Stimulated activated naive CD8-positive, alpha-beta T cell treated with anti-CD3 and anti-CD28 coated beads, Interleukin-15, Interleukin-2, amounts not matched to agents 100 ng/mL and 50 ng/mL, for 24 hours (primary cell): ENCODE data around the gene DENND1A.
"Not testable (repeated sequence)": the region's sequence is repeated elsewhere in the genome, so short reads cannot be mapped to it uniquely, and the experiment has no call there.

Experiments used
- H3K27ac Mint-ChIP-seq: one replicate; pipeline ENCODE4 v1.8.0; 2021; ENCODE audit warnings: mild to moderate bottlenecking, mixed read lengths
- H3K27me3 Mint-ChIP-seq: one replicate; pipeline ENCODE4 v1.8.0; 2021; ENCODE audit warnings: mixed read lengths
- H3K36me3 Mint-ChIP-seq: one replicate; pipeline ENCODE4 v1.8.0; 2021; ENCODE audit warnings: low read depth, mixed read lengths
- H3K4me1 Mint-ChIP-seq: one replicate; pipeline ENCODE4 v1.8.0; 2021; ENCODE audit warnings: low read depth, mixed read lengths
- H3K4me3 Mint-ChIP-seq: one replicate; pipeline ENCODE4 v1.8.0; 2021; ENCODE audit warnings: mild to moderate bottlenecking, mixed read lengths
- H3K9me3 Mint-ChIP-seq: one replicate; pipeline ENCODE4 v1.8.0; 2021; ENCODE audit warnings: mixed read lengths

The DENND1A gene

GRCh38 chr9:123929870-123930831, at the start of gene DENND1A:
Gene DENND1A (minus strand): TSS chr9:123930126. CDS start chr9:123929905, 221 bp downstream.
- Mint-ChIP-seq H3K27me3 (peaks cover 17% of the 10 kb centered on the region), H3K9me3 (peaks cover 1% of the 10 kb centered on the region), H3K27ac (peak within 1 kb of the TSS; percentile 94), H3K4me1 (peaks cover 42% of the 10 kb centered on the region), H3K4me3 (peak within 1 kb of the TSS; percentile 93), H3K36me3 (peaks cover 19% of the 10 kb centered on the region)

GRCh38 chr9:123978981-123979380, 49.1 kb upstream of the DENND1A start:
- Mint-ChIP-seq H3K27me3 (peaks cover 28% of the 10 kb centered on the region), H3K9me3 (no peaks in the 10 kb centered on the region), H3K27ac (no peak overlapping the region), H3K4me1 (no peaks in the 10 kb centered on the region), H3K36me3 (no peaks in the 10 kb centered on the region), H3K4me3 (no peak overlapping the region)

- H3K36me3 Mint-ChIP-seq, H3K27ac Mint-ChIP-seq, H3K4me3 Mint-ChIP-seq, H3K9me3 Mint-ChIP-seq, H3K4me1 Mint-ChIP-seq: not testable (repeated sequence)
- peaks cover 27% of the 10 kb centered on the region for H3K27me3 Mint-ChIP-seq
Measured at GRCh38 chr9:123976579-123976978, 46.7 kb upstream of the DENND1A start.

- H3K27ac Mint-ChIP-seq: no peak overlapping the region
- H3K4me1 Mint-ChIP-seq: no peaks in the 10 kb centered on the region
- H3K9me3 Mint-ChIP-seq: no peaks in the 10 kb centered on the region
- peaks cover 21% of the 10 kb centered on the region for H3K27me3 Mint-ChIP-seq
- H3K4me3 Mint-ChIP-seq: no peak overlapping the region
- H3K36me3 Mint-ChIP-seq: no peaks in the 10 kb centered on the region
Measured at GRCh38 chr9:123975871-123976270, 45.9 kb upstream of the DENND1A start.

- no peaks in the 10 kb centered on the region for H3K4me1 Mint-ChIP-seq
- peaks cover 14% of the 10 kb centered on the region for H3K27me3 Mint-ChIP-seq
- H3K9me3 Mint-ChIP-seq: no peaks in the 10 kb centered on the region
- no peak overlapping the region for H3K27ac Mint-ChIP-seq
- H3K4me3 Mint-ChIP-seq: no peak overlapping the region
- no peaks in the 10 kb centered on the region for H3K36me3 Mint-ChIP-seq
Measured at GRCh38 chr9:123974471-123974870, 44.5 kb upstream of the DENND1A start.

GRCh38 chr9:123973590-123974223, 43.8 kb upstream of the DENND1A start:
- Mint-ChIP-seq H3K27ac (no peak overlapping the region), H3K36me3 (no peaks in the 10 kb centered on the region), H3K4me1 (no peaks in the 10 kb centered on the region), H3K9me3 (no peaks in the 10 kb centered on the region), H3K27me3 (peaks cover 6% of the 10 kb centered on the region), H3K4me3 (no peak overlapping the region)

- Mint-ChIP-seq H3K36me3 (no peaks in the 10 kb centered on the region), H3K27me3 (peaks cover 10% of the 10 kb centered on the region), H3K27ac (no peak overlapping the region), H3K9me3 (no peaks in the 10 kb centered on the region), H3K4me1 (no peaks in the 10 kb centered on the region), H3K4me3 (no peak overlapping the region)
Measured at GRCh38 chr9:123972618-123973017, 42.7 kb upstream of the DENND1A start.

GRCh38 chr9:123967323-123967722, 37.4 kb upstream of the DENND1A start:
- Mint-ChIP-seq H3K9me3 (no peaks in the 10 kb centered on the region), H3K27me3 (peaks cover 44% of the 10 kb centered on the region), H3K27ac (no peak overlapping the region), H3K36me3 (no peaks in the 10 kb centered on the region), H3K4me3 (no peak overlapping the region), H3K4me1 (peaks cover 3% of the 10 kb centered on the region)

GRCh38 chr9:123965801-123966686, 36.1 kb upstream of the DENND1A start:
- Mint-ChIP-seq H3K9me3 (no peaks in the 10 kb centered on the region), H3K27me3 (peaks cover 50% of the 10 kb centered on the region), H3K4me3 (no peak overlapping the region), H3K36me3 (no peaks in the 10 kb centered on the region), H3K4me1 (peaks cover 3% of the 10 kb centered on the region), H3K27ac (no peak overlapping the region)

GRCh38 chr9:123964761-123965160, 34.8 kb upstream of the DENND1A start:
- no peaks in the 10 kb centered on the region for H3K9me3 Mint-ChIP-seq
- peaks cover 50% of the 10 kb centered on the region for H3K27me3 Mint-ChIP-seq
- H3K4me1 Mint-ChIP-seq: peaks cover 3% of the 10 kb centered on the region
- H3K36me3 Mint-ChIP-seq: no peaks in the 10 kb centered on the region
- H3K4me3 Mint-ChIP-seq: no peak overlapping the region
- no peak overlapping the region for H3K27ac Mint-ChIP-seq

- no peak overlapping the region for H3K4me3 Mint-ChIP-seq
- peaks cover 49% of the 10 kb centered on the region for H3K27me3 Mint-ChIP-seq
- no peaks in the 10 kb centered on the region for H3K36me3 Mint-ChIP-seq
- no peak overlapping the region for H3K27ac Mint-ChIP-seq
- peaks cover 14% of the 10 kb centered on the region for H3K4me1 Mint-ChIP-seq
- H3K9me3 Mint-ChIP-seq: no peaks in the 10 kb centered on the region
Measured at GRCh38 chr9:123960965-123961364, 31.0 kb upstream of the DENND1A start.

GRCh38 chr9:123960366-123960765, 30.4 kb upstream of the DENND1A start:
- Mint-ChIP-seq H3K27me3 (peaks cover 43% of the 10 kb centered on the region), H3K9me3 (no peaks in the 10 kb centered on the region), H3K4me3 (no peak overlapping the region), H3K4me1 (peaks cover 14% of the 10 kb centered on the region), H3K36me3 (no peaks in the 10 kb centered on the region), H3K27ac (no peak overlapping the region)

- no peak overlapping the region for H3K4me3 Mint-ChIP-seq
- H3K27me3 Mint-ChIP-seq: peaks cover 37% of the 10 kb centered on the region
- H3K9me3 Mint-ChIP-seq: no peaks in the 10 kb centered on the region
- H3K27ac Mint-ChIP-seq: no peak overlapping the region
- no peaks in the 10 kb centered on the region for H3K36me3 Mint-ChIP-seq
- peaks cover 11% of the 10 kb centered on the region for H3K4me1 Mint-ChIP-seq
Measured at GRCh38 chr9:123959787-123960186, 29.9 kb upstream of the DENND1A start.

GRCh38 chr9:123957731-123958130, 27.8 kb upstream of the DENND1A start:
- Mint-ChIP-seq H3K27ac (no peak overlapping the region), H3K36me3 (no peaks in the 10 kb centered on the region), H3K4me3 (no peak overlapping the region), H3K27me3 (peaks cover 36% of the 10 kb centered on the region), H3K4me1 (peaks cover 20% of the 10 kb centered on the region), H3K9me3 (no peaks in the 10 kb centered on the region)
